Measurements from ENCODE around the gene TBP.

Gene TBP

GRCh38 chr6:170533792-170534191 is 20.4 kb upstream of the TBP start:
- H3K36me3 ChIP-seq (ENCODE audit: control insufficient read depth, insufficient read depth, low read length): peaks cover 57% of the 10 kb centered on the region

GRCh38 chr6:170535004-170535403 is 19.2 kb upstream of the TBP start:
- H3K27ac ChIP-seq (ENCODE audit: insufficient read depth, low read length, poor library complexity, severe bottlenecking): no peak overlapping the region
- no peak overlapping the region for H3K4me3 ChIP-seq (ENCODE audit: insufficient read depth, low read depth, low read length, poor library complexity, severe bottlenecking)
- H3K9me3 ChIP-seq (ENCODE audit: control insufficient read depth, low read length): no peaks in the 10 kb centered on the region
- no peaks in the 10 kb centered on the region for H3K27me3 ChIP-seq (replicated peaks; ENCODE audit: control insufficient read depth, insufficient read depth, low read length, poor library complexity, severe bottlenecking)
- DNase-seq: no peak
- H3K36me3 ChIP-seq (ENCODE audit: control insufficient read depth, insufficient read depth, low read length): peaks cover 69% of the 10 kb centered on the region
- no peaks in the 10 kb centered on the region for H3K4me1 ChIP-seq (ENCODE audit: control insufficient read depth, insufficient read depth, low read length, poor library complexity, severe bottlenecking)

More at GRCh38 chr6:170533792-170534191, 20.4 kb upstream of the TBP start:
- Histone ChIP-seq H3K4me3 (ENCODE audit: insufficient read depth, low read depth, low read length, poor library complexity, severe bottlenecking) (no peak overlapping the region), H3K27me3 (replicated peaks; ENCODE audit: control insufficient read depth, insufficient read depth, low read length, poor library complexity, severe bottlenecking) (no peaks in the 10 kb centered on the region), H3K9me3 (ENCODE audit: control insufficient read depth, low read length) (no peaks in the 10 kb centered on the region), H3K27ac (ENCODE audit: insufficient read depth, low read length, poor library complexity, severe bottlenecking) (no peak overlapping the region), H3K4me1 (ENCODE audit: control insufficient read depth, insufficient read depth, low read length, poor library complexity, severe bottlenecking) (no peaks in the 10 kb centered on the region)
- DNase-seq: no peak

- H3K4me3 ChIP-seq (ENCODE audit: insufficient read depth, low read depth, low read length, poor library complexity, severe bottlenecking): no peak overlapping the region
- peaks cover 74% of the 10 kb centered on the region for H3K36me3 ChIP-seq (ENCODE audit: control insufficient read depth, insufficient read depth, low read length)
- no peaks in the 10 kb centered on the region for H3K27me3 ChIP-seq (replicated peaks; ENCODE audit: control insufficient read depth, insufficient read depth, low read length, poor library complexity, severe bottlenecking)
- no peaks in the 10 kb centered on the region for H3K9me3 ChIP-seq (ENCODE audit: control insufficient read depth, low read length)
- H3K27ac ChIP-seq (ENCODE audit: insufficient read depth, low read length, poor library complexity, severe bottlenecking): no peak overlapping the region
- no peak for DNase-seq
- H3K4me1 ChIP-seq (ENCODE audit: control insufficient read depth, insufficient read depth, low read length, poor library complexity, severe bottlenecking): no peaks in the 10 kb centered on the region
Observed at GRCh38 chr6:170536671-170537070, 17.5 kb upstream of the TBP start.

GRCh38 chr6:170537329-170537728 is 16.8 kb upstream of the TBP start:
- Histone ChIP-seq H3K27me3 (replicated peaks; ENCODE audit: control insufficient read depth, insufficient read depth, low read length, poor library complexity, severe bottlenecking) (no peaks in the 10 kb centered on the region), H3K4me1 (ENCODE audit: control insufficient read depth, insufficient read depth, low read length, poor library complexity, severe bottlenecking) (no peaks in the 10 kb centered on the region), H3K9me3 (ENCODE audit: control insufficient read depth, low read length) (no peaks in the 10 kb centered on the region), H3K27ac (ENCODE audit: insufficient read depth, low read length, poor library complexity, severe bottlenecking) (no peak overlapping the region), H3K4me3 (ENCODE audit: insufficient read depth, low read depth, low read length, poor library complexity, severe bottlenecking) (no peak overlapping the region), H3K36me3 (ENCODE audit: control insufficient read depth, insufficient read depth, low read length) (peaks cover 80% of the 10 kb centered on the region)
- DNase-seq: no peak

GRCh38 chr6:170542031-170542719 is 12.0 kb upstream of the TBP start:
- Histone ChIP-seq H3K27me3 (replicated peaks; ENCODE audit: control insufficient read depth, insufficient read depth, low read length, poor library complexity, severe bottlenecking) (no peaks in the 10 kb centered on the region), H3K4me3 (ENCODE audit: insufficient read depth, low read depth, low read length, poor library complexity, severe bottlenecking) (no peak overlapping the region), H3K27ac (ENCODE audit: insufficient read depth, low read length, poor library complexity, severe bottlenecking) (no peak overlapping the region), H3K36me3 (ENCODE audit: control insufficient read depth, insufficient read depth, low read length) (peaks cover 84% of the 10 kb centered on the region), H3K4me1 (ENCODE audit: control insufficient read depth, insufficient read depth, low read length, poor library complexity, severe bottlenecking) (no peaks in the 10 kb centered on the region), H3K9me3 (ENCODE audit: control insufficient read depth, low read length) (no peaks in the 10 kb centered on the region)
- DNase-seq: no peak

- peaks cover 71% of the 10 kb centered on the region for H3K36me3 ChIP-seq (ENCODE audit: control insufficient read depth, insufficient read depth, low read length)
- H3K4me3 ChIP-seq (ENCODE audit: insufficient read depth, low read depth, low read length, poor library complexity, severe bottlenecking): no peak overlapping the region
- no peaks in the 10 kb centered on the region for H3K4me1 ChIP-seq (ENCODE audit: control insufficient read depth, insufficient read depth, low read length, poor library complexity, severe bottlenecking)
- H3K27me3 ChIP-seq (replicated peaks; ENCODE audit: control insufficient read depth, insufficient read depth, low read length, poor library complexity, severe bottlenecking): no peaks in the 10 kb centered on the region
- no peaks in the 10 kb centered on the region for H3K9me3 ChIP-seq (ENCODE audit: control insufficient read depth, low read length)
- DNase-seq: no peak
- no peak overlapping the region for H3K27ac ChIP-seq (ENCODE audit: insufficient read depth, low read length, poor library complexity, severe bottlenecking)
Observed at GRCh38 chr6:170545405-170545804, 8.8 kb upstream of the TBP start.

- Histone ChIP-seq H3K4me3 (ENCODE audit: insufficient read depth, low read depth, low read length, poor library complexity, severe bottlenecking) (peak within 1 kb of the TSS; percentile 93), H3K4me1 (ENCODE audit: control insufficient read depth, insufficient read depth, low read length, poor library complexity, severe bottlenecking) (peaks cover 28% of the 10 kb centered on the region), H3K36me3 (ENCODE audit: control insufficient read depth, insufficient read depth, low read length) (peaks cover 19% of the 10 kb centered on the region), H3K27ac (ENCODE audit: insufficient read depth, low read length, poor library complexity, severe bottlenecking) (peak within 1 kb of the TSS; percentile 91), H3K27me3 (replicated peaks; ENCODE audit: control insufficient read depth, insufficient read depth, low read length, poor library complexity, severe bottlenecking) (no peaks in the 10 kb centered on the region), H3K9me3 (ENCODE audit: control insufficient read depth, low read length) (no peaks in the 10 kb centered on the region)
- peak; percentile 60 to 77 (median 68) for DNase-seq
Observed at GRCh38 chr6:170552765-170553533, 1.2 kb upstream of the TBP start, which contains the start of gene PSMB1. Gene PSMB1, minus strand, starts transcription at chr6:170553307. Its CDS starts 65 bp downstream, at chr6:170553242.

- Histone ChIP-seq H3K4me1 (ENCODE audit: control insufficient read depth, insufficient read depth, low read length, poor library complexity, severe bottlenecking) (peaks cover 28% of the 10 kb centered on the region), H3K9me3 (ENCODE audit: control insufficient read depth, low read length) (no peaks in the 10 kb centered on the region), H3K4me3 (ENCODE audit: insufficient read depth, low read depth, low read length, poor library complexity, severe bottlenecking) (peak overlapping the region; percentile 93), H3K36me3 (ENCODE audit: control insufficient read depth, insufficient read depth, low read length) (peaks cover 14% of the 10 kb centered on the region), H3K27me3 (replicated peaks; ENCODE audit: control insufficient read depth, insufficient read depth, low read length, poor library complexity, severe bottlenecking) (no peaks in the 10 kb centered on the region), H3K27ac (ENCODE audit: insufficient read depth, low read length, poor library complexity, severe bottlenecking) (peak overlapping the region; percentile 91)
- DNase-seq: peak in 1 of 3 donors; percentile 44
Observed at GRCh38 chr6:170553534-170554012, 596 bp upstream of the TBP start.

GRCh38 chr6:170554796-170555137 is 598 bp downstream of the TBP start:
- Histone ChIP-seq H3K36me3 (ENCODE audit: control insufficient read depth, insufficient read depth, low read length) (peaks cover 14% of the 10 kb centered on the region), H3K4me1 (ENCODE audit: control insufficient read depth, insufficient read depth, low read length, poor library complexity, severe bottlenecking) (peaks cover 28% of the 10 kb centered on the region), H3K4me3 (ENCODE audit: insufficient read depth, low read depth, low read length, poor library complexity, severe bottlenecking) (peak overlapping the region; percentile 93), H3K27me3 (replicated peaks; ENCODE audit: control insufficient read depth, insufficient read depth, low read length, poor library complexity, severe bottlenecking) (no peaks in the 10 kb centered on the region), H3K27ac (ENCODE audit: insufficient read depth, low read length, poor library complexity, severe bottlenecking) (peak overlapping the region; percentile 91), H3K9me3 (ENCODE audit: control insufficient read depth, low read length) (no peaks in the 10 kb centered on the region)
- no peak for DNase-seq

- Histone ChIP-seq H3K27me3 (replicated peaks; ENCODE audit: control insufficient read depth, insufficient read depth, low read length, poor library complexity, severe bottlenecking) (no peaks in the 10 kb centered on the region), H3K36me3 (ENCODE audit: control insufficient read depth, insufficient read depth, low read length) (peaks cover 10% of the 10 kb centered on the region), H3K4me3 (ENCODE audit: insufficient read depth, low read depth, low read length, poor library complexity, severe bottlenecking) (peak overlapping the region; percentile 93), H3K4me1 (ENCODE audit: control insufficient read depth, insufficient read depth, low read length, poor library complexity, severe bottlenecking) (peaks cover 28% of the 10 kb centered on the region), H3K9me3 (ENCODE audit: control insufficient read depth, low read length) (no peaks in the 10 kb centered on the region), H3K27ac (ENCODE audit: insufficient read depth, low read length, poor library complexity, severe bottlenecking) (no peak overlapping the region)
- no peak for DNase-seq
Observed at GRCh38 chr6:170555305-170555704, 1.1 kb downstream of the TBP start.

Data from effector memory CD4-positive, alpha-beta T cell (primary cell).